C4-2B (cell line): Measurements from ENCODE around the gene CNTN4.

Experiments used
- H3K27ac ChIP-seq: fragments of 450-650 bp; 2 replicates; pipeline ENCODE4 v1.5.1; 2017
- CTCF ChIP-seq: fragments of 450-650 bp; conservative IDR thresholded peaks from 2 replicates; pipeline ENCODE4 v1.5.1; 2017; ENCODE audit warnings: mild to moderate bottlenecking
- ZFX ChIP-seq: fragments of 450-650 bp; IDR thresholded peaks from 2 replicates; pipeline ENCODE4 v1.6.1; 2017

Gene CNTN4

GRCh38 chr3:2861120-2861519, 762.5 kb downstream of the CNTN4 start:
- TF ChIP-seq CTCF (no peak), ZFX (no peak)
- H3K27ac ChIP-seq = no peak overlapping the region

GRCh38 chr3:2861920-2862319, 763.3 kb downstream of the CNTN4 start:
- no peak overlapping the region for H3K27ac ChIP-seq

GRCh38 chr3:2862366-2862765, 763.7 kb downstream of the CNTN4 start:
- H3K27ac ChIP-seq = no peak overlapping the region
- TF ChIP-seq ZFX (no peak), CTCF (no peak)

More at GRCh38 chr3:2861920-2862319, 763.3 kb downstream of the CNTN4 start:
- no peak for TF ChIP-seq CTCF
- no peak for TF ChIP-seq ZFX

DNA sequence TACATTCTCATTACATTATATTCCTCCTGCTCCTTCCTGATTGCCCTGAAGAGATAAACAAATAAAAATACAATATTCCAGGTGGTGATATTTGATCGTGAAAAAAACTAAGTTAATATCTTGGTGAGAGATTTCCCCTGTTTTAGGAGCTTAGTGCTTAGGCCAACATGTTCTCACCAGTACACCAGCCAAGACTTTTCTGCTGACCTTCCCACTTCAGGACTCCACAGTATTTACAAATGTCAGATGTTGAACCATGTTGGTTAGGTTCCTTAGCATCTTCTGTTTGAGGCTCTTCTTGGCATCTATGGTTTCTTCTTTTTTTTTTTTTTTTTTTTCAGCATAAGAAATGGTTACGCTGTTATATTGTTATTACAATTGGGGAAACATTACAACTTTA, 764.5 kb downstream of the CNTN4 start:
- TF ChIP-seq ZFX = no peak
- no peak for TF ChIP-seq CTCF
- H3K27ac ChIP-seq = no peak overlapping the region

GRCh38 chr3:2869905-2870304, 771.2 kb downstream of the CNTN4 start:
- TF ChIP-seq ZFX (no peak), CTCF (no peak)
- no peak overlapping the region for H3K27ac ChIP-seq

DNA sequence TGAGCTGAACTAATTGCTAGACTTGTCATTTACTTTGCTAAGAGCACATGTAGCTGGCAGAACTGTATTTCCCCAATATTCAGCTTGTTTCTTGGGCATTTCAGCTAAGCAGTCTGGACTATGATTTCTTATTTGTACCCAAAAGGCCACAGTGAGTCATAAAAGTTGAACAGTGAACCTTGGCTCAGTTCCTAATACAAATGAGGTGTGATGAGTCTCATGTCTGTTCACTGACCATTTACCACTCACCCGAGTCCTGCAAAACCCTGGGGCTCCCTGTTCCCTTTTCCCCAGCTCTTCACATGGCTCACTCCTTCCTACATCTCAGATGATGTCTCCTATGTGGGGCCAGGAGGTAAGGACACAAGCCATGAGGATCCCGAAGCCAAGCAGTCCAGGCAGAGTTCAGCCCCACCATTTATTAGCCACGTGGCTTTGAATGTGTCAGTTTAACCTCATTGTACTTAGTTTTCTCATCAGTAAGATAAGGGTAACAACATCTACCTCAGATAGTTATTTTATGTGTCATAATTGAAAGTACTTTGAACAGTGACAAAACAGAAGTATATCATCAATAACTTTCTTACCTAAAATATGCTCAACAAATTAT, 772.2 kb downstream of the CNTN4 start:
- H3K27ac ChIP-seq = peak overlapping the region; percentile 60
- TF ChIP-seq ZFX = no peak
- TF ChIP-seq CTCF = no peak

DNA sequence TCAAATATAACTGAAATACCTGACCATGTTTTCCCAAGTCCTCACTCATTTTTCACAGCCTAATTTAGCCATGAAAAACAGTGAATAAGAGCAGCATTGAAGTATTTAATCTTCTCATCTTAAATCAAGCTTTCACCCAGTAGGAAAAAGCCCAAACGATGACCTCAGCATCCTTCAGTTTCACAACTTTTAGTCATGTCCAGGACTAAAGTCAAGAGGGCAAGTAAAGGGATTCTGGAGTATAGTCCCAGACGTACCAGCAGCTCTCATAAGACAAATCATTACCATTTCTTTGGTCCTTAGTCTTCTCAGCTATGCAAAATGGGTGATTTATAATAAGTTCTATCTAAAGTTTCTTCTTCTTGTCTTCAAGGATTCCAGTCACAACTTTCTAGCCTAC, 774.2 kb downstream of the CNTN4 start:
- no peak overlapping the region for H3K27ac ChIP-seq
- TF ChIP-seq ZFX = no peak
- TF ChIP-seq CTCF = no peak
